Right renal pelvis (tissue), 4 donors: Measurements from ENCODE around the gene STAP2. TPM values are rescaled to one million over a fixed set of nuclear protein-coding genes. Genes with fewer than 3 reads are reported as not detected.

Experiments
- DNase-seq, 4 donors: peaks; one replicate each; pipeline ENCODE4 v3.0.0-alpha.2; 2013; ENCODE audit warnings: low read depth in 4 of 4, low spot score in 3 of 4, missing footprints in 1 of 4
- polyA plus RNA-seq, 4 donors: library from polyadenylated mRNA; unstranded; fragments of 120-200 nt; gene quantifications; one replicate each; pipeline ENCODE4 v1.2.1, GENCODE V29; 2013; ENCODE audit not compliant: insufficient read length in 4 of 4

The STAP2 gene
- polyA plus RNA-seq, 4 donors, result 14.7 to 30.9 (median 25.8) TPM

DNA sequence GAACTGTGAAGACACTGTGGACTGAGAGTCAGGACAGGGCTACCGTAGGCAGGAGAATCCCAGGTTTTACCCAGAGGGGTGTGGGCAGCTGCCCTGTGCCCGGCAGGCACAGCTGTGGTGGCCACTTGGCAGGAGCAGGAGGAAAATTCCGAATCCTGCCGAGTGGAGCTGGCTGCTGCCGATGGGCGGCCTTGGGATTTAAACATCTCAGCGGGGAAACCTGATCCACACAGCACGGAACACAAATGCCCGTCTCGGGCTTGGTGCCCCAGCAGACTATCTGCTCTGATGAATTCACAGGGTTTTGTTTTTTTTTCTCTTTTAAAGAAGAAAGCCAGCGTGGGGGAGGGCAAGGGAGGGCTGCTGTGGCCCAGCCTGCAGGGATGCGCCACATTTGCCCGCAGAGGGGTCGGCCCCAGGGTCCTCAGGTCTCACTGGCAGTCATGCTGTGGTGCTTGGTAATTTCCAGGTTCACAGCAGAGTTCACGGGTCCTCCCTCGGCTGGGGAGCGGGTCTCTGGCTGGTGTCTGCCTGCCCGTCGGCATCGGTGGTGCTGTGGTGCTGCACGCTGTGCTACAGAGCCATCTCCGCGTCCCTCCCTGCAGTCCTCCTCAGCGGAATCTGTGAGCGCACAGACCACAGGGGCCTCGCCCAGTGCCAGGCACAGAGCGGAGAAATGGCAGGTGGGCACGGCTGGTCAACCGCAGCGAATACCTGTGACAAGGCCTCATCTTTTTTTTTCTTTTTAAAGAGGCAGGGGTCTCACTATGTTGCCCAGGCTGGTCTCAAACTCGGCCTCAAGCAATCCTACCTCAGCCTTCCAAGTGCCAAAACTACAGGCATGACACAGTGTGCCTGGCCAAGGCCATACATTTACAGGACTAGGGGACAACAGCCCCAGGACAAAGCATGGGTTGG lies 32.9 kb upstream of the STAP2 start:
- DNase-seq, result no peak

DNA sequence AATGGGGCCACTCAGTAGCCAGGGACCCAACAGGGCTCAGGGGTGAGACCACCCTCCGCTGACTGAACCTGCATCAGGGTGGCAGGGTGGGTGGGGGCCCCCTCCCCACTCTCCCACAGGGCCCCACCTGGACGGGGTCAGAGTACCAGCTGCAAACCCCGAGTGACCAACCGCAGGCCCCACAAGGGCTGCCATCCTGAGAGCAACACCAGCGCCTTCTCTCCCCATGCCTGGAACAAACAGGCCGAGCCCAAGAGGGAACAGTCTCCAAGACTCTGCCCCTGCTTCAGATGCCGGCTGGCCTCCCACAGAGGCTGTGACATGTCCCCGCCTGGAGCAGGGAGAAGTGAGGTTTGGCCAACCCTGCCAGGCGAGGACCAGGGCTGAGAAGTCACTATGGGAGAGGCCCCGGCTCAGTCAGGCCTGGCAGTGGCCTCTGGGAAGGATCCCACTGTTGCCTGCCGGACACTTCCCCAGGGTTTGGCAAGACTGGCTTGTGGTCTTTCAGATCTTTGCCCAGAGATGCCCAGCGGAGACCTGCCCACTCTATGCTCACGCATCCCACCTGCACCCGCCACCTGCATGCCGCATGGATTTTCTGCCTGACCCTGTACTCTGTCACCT lies 31.9 kb upstream of the STAP2 start:
- no peak for DNase-seq

DNA sequence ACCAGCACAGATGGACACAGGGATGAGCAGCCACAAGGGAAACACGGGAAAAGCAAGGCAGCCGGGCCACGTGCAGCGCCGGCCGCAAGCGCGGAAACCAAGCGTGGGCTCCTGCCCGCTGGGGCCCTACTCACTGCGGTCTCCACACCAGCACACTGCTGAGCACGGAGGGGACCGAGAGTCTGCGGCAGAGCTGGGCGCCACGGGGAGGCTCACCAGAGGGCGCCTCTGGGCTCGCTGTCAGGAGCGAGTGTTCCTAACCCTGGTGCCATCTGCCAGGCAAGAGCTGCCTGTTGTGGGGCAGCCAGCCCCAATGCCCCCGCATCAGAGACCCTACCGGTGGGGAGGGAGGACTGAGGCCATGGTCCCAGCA lies 31.2 kb upstream of the STAP2 start:
- no peak for DNase-seq

- no peak for DNase-seq
Measured at GRCh38 chr19:4369109-4369887, 30.7 kb upstream of the STAP2 start.

GRCh38 chr19:4368128-4368820 lies 29.6 kb upstream of the STAP2 start:
- DNase-seq, result no peak

GRCh38 chr19:4367781-4368127 lies 29.1 kb upstream of the STAP2 start:
- DNase-seq, result no peak

- no peak for DNase-seq
Measured at GRCh38 chr19:4367336-4367723, 28.7 kb upstream of the STAP2 start.

DNA sequence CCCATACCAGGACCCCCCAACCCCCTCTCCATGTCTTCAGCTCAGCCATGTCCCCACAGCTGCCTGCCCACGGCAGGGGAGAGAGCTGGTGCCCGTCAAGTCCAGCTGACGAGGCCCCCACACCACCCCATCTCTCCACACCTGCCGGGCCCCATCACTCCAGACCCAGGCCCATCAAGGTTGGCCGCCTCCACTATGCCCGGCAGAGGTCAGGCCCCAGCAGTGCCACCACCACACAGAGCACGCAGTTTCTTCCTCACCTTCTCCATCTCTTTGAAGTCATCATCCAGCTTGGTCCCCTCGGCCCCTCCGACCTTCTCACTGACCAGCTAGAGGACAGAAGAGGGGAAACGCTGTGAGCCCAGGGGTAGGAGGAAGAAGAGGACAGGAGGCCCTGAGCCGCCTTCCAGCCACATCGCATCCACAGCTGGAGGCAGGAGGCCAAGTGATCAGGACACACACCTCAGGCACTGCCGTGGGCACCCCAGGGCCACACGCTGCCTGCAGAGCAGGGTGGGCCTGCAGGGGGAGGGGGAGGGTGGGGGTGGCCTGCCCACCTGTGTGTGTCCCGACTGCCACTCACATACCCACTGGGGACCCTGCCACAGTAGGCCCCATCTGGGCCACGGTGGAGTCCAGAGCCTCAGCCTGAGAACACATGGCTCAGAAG lies 28.2 kb upstream of the STAP2 start:
- no peak for DNase-seq

- DNase-seq, result no peak
Measured at GRCh38 chr19:4365791-4366665, 27.4 kb upstream of the STAP2 start.

DNA sequence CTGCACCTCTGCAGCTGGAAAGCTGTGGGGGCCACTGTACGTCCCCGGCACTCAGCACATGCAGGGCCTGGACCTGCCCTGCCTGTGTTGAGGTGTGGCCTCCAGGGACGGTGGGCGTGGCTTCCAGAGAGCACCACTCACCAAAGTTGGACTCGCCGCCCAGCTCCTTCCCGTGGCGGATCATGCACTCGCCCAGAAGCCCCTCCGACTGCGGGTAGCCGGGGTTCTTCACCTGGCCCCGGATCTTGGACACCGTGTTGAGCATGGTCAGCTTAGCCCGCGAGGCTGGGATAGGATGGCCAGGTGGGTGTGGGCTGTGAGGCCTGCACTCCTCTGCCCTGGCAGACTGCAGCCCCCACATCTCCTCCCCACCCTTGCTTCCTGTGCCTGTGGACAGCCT lies 26.7 kb upstream of the STAP2 start:
- no peak for DNase-seq

- no peak for DNase-seq
Measured at GRCh38 chr19:4363571-4364304, 25.1 kb upstream of the STAP2 start.

- no peak for DNase-seq
Measured at GRCh38 chr19:4362831-4363545, 24.4 kb upstream of the STAP2 start.

DNA sequence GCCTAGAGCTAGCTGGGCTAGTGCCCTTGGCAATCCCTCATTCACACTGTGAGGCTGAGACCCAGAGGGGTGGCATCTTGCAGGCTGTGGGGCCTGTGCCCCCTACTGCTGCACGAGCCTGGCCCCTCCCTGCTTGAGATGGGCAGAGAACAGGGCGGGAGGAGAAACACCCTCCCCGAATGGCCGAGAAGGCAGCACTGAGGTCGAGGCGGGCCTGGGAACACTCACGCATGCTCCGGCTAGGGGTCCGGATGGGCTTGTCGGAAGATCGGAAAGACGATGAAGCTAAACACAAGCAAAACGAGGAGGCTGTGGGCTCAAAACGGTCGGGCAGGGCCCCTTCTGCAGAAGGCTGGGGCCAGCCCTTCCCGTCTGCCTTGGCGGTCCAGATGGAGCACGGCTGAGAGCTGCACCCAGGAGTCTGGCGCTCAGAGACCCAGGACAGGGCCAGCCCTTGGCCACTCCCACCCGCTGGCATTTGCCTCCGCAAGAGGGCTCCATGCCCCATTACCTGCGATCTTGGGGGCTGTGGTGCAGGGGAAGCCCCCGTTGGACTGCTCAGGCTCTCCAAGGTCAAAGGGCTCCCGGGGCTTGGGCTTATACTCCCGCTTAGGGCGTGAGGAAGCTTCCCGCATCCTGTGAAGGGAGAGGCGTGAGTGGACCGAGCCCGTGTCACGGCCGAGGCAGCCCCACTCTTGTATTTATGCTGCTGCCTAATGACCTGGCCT lies 23.6 kb upstream of the STAP2 start:
- DNase-seq, result no peak

GRCh38 chr19:4361152-4362046 lies 22.8 kb upstream of the STAP2 start:
- DNase-seq, result no peak

- DNase-seq, result no peak
Measured at GRCh38 chr19:4360641-4361151, 22.1 kb upstream of the STAP2 start.

DNA sequence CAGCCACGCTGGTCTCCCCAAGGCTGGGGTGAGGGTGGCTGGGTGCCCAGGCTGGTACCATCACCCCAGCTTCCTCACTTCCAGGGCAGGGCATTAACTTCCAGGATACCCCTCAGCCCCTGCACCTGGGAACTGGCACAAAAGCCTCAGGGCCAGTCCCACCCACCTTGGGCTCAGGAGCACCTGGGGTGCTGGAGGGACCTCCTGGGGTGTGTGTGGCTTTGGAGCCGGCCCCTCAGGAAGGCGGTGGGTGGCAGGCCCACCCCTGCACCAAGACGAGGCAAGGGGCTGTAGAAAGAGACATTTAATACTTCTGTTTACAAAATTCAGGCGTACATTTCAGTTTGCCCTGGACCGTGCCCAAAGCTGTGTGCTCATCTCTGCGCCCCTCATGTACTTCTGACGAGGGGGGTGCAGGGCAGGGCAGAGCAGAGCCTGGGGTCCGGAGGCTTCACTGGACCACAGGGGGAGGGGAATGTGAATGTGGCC lies 21.5 kb upstream of the STAP2 start:
- no peak for DNase-seq
